Retinal pigment epithelial cell (primary cell): Measurements from ENCODE around the gene SYNC.
"Not testable (repeated sequence)": the region's sequence is repeated elsewhere in the genome, so short reads cannot be mapped to it uniquely, and the experiment has no call there.

Source experiments
- DNase-seq: peaks from one replicate; pipeline ENCODE4 v3.0.0-alpha.2; 2010; ENCODE audit warnings: low read depth
- H3K4me3 ChIP-seq: 2 replicates; pipeline ENCODE4 v1.5.1; 2011; ENCODE audit warnings: mild to moderate bottlenecking, low read length, control low read depth, moderate library complexity
- CTCF ChIP-seq: conservative IDR thresholded peaks from 2 replicates; pipeline ENCODE4 v1.5.1; 2011; ENCODE audit warnings: low read depth, low read length, control low read depth, inconsistent platforms

Gene SYNC

DNA sequence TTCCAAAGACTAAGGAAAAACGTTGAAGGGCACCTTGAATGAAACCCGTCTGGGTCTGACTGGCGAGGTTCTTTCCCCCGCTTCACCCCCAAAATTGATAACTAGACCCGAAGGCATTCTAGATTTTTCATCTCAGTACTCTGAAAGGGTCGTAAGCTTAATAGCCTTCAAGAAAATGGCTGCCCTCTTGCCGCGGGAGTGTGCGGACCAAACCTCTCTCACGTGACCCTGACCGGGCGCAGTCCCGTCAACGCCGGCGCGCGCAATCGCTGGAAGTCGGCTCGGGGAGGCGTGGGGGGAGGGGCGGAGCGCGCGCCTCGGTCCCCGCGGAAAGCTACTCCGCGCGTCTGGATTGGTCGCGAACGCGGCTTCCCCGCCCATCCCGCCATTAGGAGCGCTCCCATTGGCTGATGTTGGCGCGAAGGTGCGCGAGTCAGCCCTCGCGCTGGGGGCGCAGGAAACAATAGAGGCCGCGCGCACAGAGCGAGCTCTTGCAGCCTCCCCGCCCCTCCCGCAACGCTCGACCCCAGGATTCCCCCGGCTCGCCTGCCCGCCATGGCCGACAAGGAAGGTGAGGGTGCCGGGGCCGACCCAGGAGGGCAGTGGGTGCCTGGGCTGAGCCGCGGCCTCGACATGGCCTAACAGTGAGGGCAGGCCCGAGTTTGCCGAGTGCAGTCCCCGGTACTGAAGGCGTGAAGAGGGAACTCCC is 51.7 kb downstream of the SYNC start, which contains the start of gene RBBP4:
Gene RBBP4, plus strand, starts transcription at position 457 of the 709 bp plus-strand sequence. Its CDS starts 99 bp downstream, at position 556.
- TF ChIP-seq CTCF: no peak
- peak; percentile 86 for DNase-seq
- peak within 1 kb of the TSS; percentile 77 for H3K4me3 ChIP-seq

DNA sequence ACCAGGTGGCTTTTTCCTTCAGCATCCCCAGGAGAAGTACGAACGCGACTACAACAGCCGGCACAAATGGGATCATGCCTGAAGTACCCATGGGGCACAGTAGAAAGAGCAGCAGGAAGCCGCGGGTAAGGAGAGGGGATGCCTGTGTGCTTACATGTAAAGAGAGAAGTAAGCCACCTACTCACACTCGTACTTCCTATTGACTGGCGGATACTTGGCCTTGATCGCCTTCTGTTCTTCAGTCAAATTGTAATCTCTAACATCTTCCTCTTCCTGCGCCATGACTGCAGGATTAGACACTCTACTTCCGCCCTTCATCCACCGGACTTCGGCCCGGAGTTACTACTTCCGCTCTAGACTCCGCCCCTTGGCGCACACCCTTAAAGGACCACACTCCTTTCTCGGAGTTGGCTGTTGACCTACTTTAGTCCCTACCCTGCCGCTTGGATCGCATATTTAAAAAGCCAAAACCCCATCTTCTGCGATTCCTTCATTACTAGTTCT is 52.3 kb downstream of the SYNC start, which contains the start of gene ZBTB8OS:
Gene ZBTB8OS, minus strand, starts transcription at position 303 of the 504 bp plus-strand sequence. Its CDS starts 21 bp downstream, at position 282.
- no peak for TF ChIP-seq CTCF
- H3K4me3 ChIP-seq: peak within 1 kb of the TSS; percentile 77
- DNase-seq: peak; percentile 72

DNA sequence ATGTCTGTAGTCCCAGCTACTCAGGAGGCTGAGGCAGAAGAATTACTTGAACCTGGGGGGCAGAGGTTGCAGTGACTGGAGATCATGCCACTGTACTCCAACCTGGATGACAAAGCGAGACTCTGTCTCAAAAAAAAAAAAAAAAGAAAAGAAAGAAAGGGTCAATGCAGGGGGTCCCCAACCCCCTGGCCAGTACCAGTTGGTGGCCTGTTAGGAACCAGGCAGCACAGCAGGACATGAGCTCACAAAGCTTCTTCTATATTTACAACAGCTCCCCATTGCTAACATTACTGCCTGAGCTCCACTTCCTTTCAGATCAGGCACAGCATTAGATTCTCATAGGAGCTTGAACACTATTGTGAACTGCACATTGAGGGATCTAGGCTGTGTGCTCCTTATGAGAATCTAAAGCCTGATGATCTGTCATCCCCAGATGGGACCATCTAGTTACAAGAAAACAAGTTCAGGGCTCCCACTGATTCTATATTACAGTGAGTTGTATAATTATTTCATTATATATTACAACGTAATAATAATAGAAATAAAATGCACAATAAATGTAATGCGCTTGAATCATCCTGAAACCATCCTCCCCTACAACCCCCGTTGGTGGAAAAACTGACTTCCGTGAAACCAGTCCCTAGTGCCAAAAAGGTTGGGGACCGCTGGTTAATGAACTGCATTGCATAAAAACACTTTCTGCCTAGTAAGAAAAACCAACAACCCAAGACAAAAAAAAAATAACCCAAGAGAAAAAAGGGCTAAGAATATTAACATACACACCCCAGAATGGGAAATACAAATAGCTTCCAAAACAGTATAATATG is 55.0 kb downstream of the SYNC start:
- H3K4me3 ChIP-seq: no peak overlapping the region
- no peak for TF ChIP-seq CTCF
- DNase-seq: no peak

DNA sequence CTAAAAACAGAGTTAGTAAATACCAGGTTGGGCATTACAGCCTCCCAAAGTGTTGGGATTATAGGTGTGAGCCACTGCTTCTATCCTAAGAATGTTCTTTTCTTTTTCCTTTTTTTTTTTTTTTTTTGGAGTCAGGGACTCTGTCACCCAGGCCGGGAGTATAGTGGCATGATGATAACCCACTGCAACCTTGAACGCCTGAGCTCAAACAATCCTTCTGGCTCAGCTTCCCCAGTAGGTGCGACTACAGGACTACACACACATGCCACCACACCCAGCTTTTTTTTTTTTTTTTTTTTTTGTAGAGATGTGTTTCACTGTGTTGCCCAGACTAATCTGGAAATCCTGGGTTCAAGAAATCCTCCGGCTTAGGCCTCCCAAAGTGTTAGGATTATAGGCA is 58.1 kb downstream of the SYNC start:
- no peak for DNase-seq
- no peak overlapping the region for H3K4me3 ChIP-seq
- no peak for TF ChIP-seq CTCF

- not testable (repeated sequence) for H3K4me3 ChIP-seq, DNase-seq
Measured at GRCh38 chr1:32642292-32642827, 60.2 kb downstream of the SYNC start.

GRCh38 chr1:32639489-32640075 is 63.0 kb downstream of the SYNC start:
- no peak overlapping the region for H3K4me3 ChIP-seq
- no peak for TF ChIP-seq CTCF
- no peak for DNase-seq

DNA sequence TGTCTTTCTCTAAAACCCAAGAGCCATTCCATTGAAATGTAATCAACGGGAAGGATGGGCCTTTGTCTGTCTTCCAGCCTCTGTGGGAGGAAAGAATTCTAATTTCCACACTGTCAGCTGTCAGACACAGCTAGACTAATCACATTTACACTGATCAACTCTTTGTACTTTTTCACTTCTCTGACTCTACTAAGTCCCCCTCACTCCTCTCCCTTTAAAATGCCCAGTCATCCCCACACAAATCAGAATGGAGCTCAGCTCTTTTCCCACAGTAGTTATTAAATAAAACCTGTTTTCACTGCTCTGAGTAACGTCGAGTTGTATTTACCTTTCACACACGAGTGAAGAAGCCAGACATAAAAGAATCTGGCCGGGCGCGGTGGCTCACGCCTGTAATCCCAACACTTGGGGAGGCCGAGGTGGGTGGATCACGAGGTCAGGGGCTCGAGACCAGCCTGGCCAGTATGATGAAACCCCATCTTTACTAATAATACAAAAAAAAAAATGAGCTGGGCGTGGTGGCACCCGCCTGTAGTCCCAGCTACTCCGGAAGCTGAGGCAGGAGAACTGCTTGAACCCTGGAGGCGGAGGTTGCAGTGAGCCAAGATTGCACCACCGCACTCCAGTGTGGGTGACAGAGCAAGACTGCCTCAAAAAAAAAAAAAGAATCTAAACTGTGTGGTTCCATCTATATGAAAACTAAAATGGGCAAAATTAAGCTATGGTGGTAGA is 65.5 kb downstream of the SYNC start:
- TF ChIP-seq CTCF: no peak
- no peak for DNase-seq
- H3K4me3 ChIP-seq: no peak overlapping the region
